Mononuclear cell (primary cell): Measurements from ENCODE around the gene GPC3. TPM values are rescaled to one million over a fixed set of nuclear protein-coding genes. Genes with fewer than 3 reads are reported as not detected.
"Not testable (repeated sequence)": the region's sequence is repeated elsewhere in the genome, so short reads cannot be mapped to it uniquely, and the experiment has no call there.

ENCODE experiments used
- H3K27me3 ChIP-seq: 2 replicates; pipeline ENCODE4 v1.6.0; 2011; ENCODE audit warnings: low read length, control low read depth; ENCODE audit not compliant: insufficient read depth
- H3K4me1 ChIP-seq: 2 replicates; pipeline ENCODE4 v1.5.1; 2011; ENCODE audit warnings: mild to moderate bottlenecking, low read length, control low read depth; ENCODE audit not compliant: insufficient read depth
- H3K4me3 ChIP-seq: 2 replicates; pipeline ENCODE4 v1.5.1; 2011; ENCODE audit warnings: mild to moderate bottlenecking, low read length, moderate library complexity
- H3K9me3 ChIP-seq: 2 replicates; pipeline ENCODE4 v1.5.1; 2011; ENCODE audit warnings: low read depth, mild to moderate bottlenecking, control low read depth, low read length
- total RNA-seq: library from RNA; depleted of rRNA; stranded (reverse); fragments of >200 nt; gene quantifications from one replicate; pipeline ENCODE4 v1.2.3, GENCODE V29; 2012

The GPC3 gene
- total RNA-seq, 1 donor, result 0.31 TPM

- H3K27me3 ChIP-seq, result no peaks in the 10 kb centered on the region
- H3K9me3 ChIP-seq, result no peaks in the 10 kb centered on the region
- no peak overlapping the region for H3K4me3 ChIP-seq
- no peaks in the 10 kb centered on the region for H3K4me1 ChIP-seq
Observed at GRCh38 chrX:134006484-134007161, 21.2 kb upstream of the GPC3 start.

GRCh38 chrX:134004084-134004483 lies 18.7 kb upstream of the GPC3 start:
- Histone ChIP-seq H3K27me3 (no peaks in the 10 kb centered on the region), H3K4me1 (no peaks in the 10 kb centered on the region), H3K4me3 (no peak overlapping the region), H3K9me3 (no peaks in the 10 kb centered on the region)

DNA sequence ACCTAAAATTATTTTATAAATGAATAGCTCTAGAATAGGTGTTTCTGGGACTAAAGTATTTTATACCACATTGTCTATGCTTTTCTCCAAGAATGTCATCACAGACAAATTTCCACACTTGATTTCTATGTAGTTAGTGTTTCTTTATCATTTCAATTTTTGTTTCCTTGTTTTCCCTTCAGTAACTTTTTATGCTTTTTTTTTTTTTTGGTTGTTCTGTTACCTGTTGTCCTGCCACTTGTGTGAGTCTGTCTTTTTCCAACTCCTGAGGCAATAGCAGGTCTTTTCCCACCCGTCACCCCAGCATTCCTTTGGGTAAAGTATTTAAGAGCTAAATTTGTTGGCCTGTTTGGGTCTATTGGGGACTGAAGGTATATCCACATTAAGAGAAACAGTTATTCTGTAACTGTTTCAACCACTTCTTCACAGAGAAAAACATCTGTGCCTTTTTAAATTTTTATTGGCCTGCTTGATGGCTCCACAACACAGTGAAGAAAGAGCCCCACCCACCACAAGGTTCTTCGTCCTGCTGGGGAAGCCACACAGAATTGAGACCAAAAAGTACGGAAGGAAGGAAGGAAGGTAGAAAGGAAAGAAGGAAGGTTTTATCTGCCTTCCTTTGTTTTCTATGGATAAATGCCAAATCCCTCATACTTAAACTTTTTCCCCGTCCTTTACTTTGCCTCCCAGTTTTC lies 17.7 kb upstream of the GPC3 start:
- Histone ChIP-seq H3K4me3 (no peak overlapping the region), H3K4me1 (no peaks in the 10 kb centered on the region), H3K9me3 (no peaks in the 10 kb centered on the region), H3K27me3 (no peaks in the 10 kb centered on the region)

- Histone ChIP-seq H3K4me1 (no peaks in the 10 kb centered on the region), H3K4me3 (no peak overlapping the region), H3K27me3 (no peaks in the 10 kb centered on the region), H3K9me3 (no peaks in the 10 kb centered on the region)
Observed at GRCh38 chrX:134000260-134001245, 15.2 kb upstream of the GPC3 start.

DNA sequence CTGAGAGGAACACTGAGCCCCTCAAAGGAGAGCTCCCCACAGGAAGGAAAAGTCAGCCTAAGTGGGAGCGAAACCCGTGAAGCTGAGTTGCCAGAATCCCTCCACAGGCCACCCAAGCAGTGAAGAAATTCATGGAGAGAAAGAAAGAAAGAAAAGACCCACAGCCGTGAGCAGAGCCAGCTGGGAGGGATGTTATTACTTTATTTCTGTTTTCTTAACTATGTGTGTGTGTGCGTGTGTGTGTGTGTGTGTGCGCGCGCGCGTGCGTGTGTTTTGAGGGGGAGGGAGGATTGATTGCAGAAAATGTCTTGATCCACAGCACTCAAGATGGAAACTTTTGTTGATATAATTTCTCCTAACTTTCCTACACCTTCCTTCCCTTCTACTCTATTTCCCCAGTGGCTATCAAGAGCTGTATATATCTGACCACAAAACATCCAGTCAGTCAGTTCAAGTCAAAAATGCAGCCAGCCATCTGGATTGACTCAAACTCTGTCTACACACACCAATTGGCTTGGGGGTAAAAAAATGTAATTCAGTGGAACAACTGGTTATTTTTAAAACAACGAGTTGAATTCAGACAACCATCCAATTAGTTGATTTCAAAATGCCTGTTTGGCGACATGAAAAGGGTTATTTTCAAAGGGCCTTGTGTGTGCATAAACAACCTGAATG lies 13.8 kb upstream of the GPC3 start:
- Histone ChIP-seq H3K4me1 (no peaks in the 10 kb centered on the region), H3K4me3 (no peak overlapping the region), H3K9me3 (no peaks in the 10 kb centered on the region), H3K27me3 (no peaks in the 10 kb centered on the region)

GRCh38 chrX:133995759-133996158 lies 10.4 kb upstream of the GPC3 start:
- H3K4me1 ChIP-seq, result no peaks in the 10 kb centered on the region

DNA sequence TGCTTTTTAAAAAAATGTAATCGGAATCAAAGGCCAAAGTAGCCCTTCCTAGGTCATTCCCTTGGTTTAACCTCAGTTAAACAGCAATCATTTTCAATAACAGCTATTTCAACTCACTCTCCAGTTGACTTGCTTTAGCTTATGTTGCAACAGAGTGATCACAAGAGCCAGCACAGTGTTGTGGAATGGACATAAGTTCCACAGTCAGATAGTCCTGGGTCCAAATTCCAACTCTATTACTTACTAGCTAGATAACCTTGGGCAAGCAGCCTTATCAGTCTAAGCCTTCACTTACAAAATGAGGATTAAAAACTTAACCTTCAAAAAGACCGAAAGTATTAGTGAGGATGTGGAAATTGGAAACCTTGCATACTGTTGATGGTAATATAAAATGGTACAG lies 9.2 kb upstream of the GPC3 start:
- Histone ChIP-seq H3K9me3 (no peaks in the 10 kb centered on the region), H3K27me3 (no peaks in the 10 kb centered on the region), H3K4me3 (no peak overlapping the region), H3K4me1 (no peaks in the 10 kb centered on the region)

More at GRCh38 chrX:133995759-133996158, 10.4 kb upstream of the GPC3 start:
- Histone ChIP-seq H3K4me3 (no peak overlapping the region), H3K9me3 (no peaks in the 10 kb centered on the region), H3K27me3 (no peaks in the 10 kb centered on the region)

- H3K4me3 ChIP-seq, result no peak overlapping the region
- H3K27me3 ChIP-seq, result no peaks in the 10 kb centered on the region
- no peaks in the 10 kb centered on the region for H3K9me3 ChIP-seq
- no peaks in the 10 kb centered on the region for H3K4me1 ChIP-seq
Observed at GRCh38 chrX:133992882-133993281, 7.5 kb upstream of the GPC3 start.

DNA sequence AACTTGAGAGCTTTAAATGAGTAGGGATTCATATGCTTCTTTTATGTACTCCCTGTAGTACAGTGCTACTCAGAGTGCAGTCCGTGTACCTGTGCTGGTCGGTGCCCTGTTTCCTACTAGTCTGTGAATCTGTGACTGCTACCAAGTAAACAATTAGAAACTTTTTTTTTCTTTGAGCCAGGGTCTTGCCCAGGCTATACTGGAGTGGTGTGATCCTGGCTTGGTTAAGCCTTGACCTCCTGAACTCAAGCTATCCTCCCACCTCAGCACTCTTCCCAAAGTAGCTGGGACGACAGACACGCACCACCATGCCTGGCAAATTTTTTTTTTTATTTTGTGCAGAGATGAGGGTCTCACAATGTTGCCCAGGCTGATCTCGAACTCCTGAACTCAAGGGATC lies 6.4 kb upstream of the GPC3 start:
- no peaks in the 10 kb centered on the region for H3K9me3 ChIP-seq
- no peaks in the 10 kb centered on the region for H3K4me1 ChIP-seq
- no peaks in the 10 kb centered on the region for H3K27me3 ChIP-seq
- H3K4me3 ChIP-seq, result no peak overlapping the region

DNA sequence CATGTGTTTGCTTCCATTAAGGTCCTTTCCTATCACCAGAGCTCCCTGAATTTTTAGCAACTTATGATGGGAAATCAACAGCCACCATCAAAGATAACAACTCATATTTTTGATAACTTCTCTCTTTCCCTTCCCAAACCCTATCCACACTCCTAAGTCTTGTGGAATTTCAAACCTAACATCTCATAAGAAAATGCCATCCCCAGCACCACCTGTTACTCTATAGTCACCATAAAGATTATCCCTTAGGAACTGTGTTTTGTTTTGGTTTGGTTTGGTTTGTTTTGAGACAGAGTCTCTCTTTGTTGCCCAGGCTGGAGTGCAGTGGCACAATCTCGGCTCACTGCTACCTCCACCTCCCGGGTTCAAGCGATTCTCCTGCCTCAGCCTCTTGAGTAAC lies 5.7 kb upstream of the GPC3 start:
- not testable (repeated sequence) for H3K4me1 ChIP-seq, H3K27me3 ChIP-seq, H3K4me3 ChIP-seq, H3K9me3 ChIP-seq

- Histone ChIP-seq H3K4me1 (no peaks in the 10 kb centered on the region), H3K4me3 (no peak overlapping the region), H3K9me3 (no peaks in the 10 kb centered on the region), H3K27me3 (peaks cover 5% of the 10 kb centered on the region)
Observed at GRCh38 chrX:133989993-133990392, 4.6 kb upstream of the GPC3 start.

GRCh38 chrX:133989490-133989889 lies 4.1 kb upstream of the GPC3 start:
- H3K4me3 ChIP-seq, result no peak overlapping the region
- H3K9me3 ChIP-seq, result no peaks in the 10 kb centered on the region
- H3K4me1 ChIP-seq, result no peaks in the 10 kb centered on the region
- peaks cover 7% of the 10 kb centered on the region for H3K27me3 ChIP-seq

- H3K4me3 ChIP-seq, result no peak overlapping the region
- no peaks in the 10 kb centered on the region for H3K4me1 ChIP-seq
- H3K9me3 ChIP-seq, result no peaks in the 10 kb centered on the region
- peaks cover 19% of the 10 kb centered on the region for H3K27me3 ChIP-seq
Observed at GRCh38 chrX:133988010-133988409, 2.6 kb upstream of the GPC3 start.

DNA sequence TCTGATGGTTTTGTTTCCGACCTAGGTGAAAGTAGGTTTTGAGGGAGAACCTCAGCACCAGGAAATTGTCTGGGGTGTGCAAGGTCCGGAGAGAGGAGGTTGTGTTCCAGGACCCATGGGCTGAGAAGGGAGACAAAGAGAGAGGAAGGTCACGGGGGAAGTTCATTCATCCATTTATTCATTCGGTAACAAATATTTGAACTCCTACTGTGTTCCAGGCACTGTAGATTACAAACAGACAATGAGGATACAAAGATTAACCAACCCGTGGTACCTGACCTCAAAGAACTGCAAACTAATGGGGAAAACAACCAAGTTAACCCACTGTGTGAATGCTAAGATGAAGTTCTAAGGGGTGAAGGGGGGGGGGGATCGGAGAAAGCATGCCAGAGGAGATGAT lies 1.8 kb upstream of the GPC3 start:
- H3K4me3 ChIP-seq, result no peak overlapping the region
- peaks cover 22% of the 10 kb centered on the region for H3K27me3 ChIP-seq
- H3K4me1 ChIP-seq, result no peaks in the 10 kb centered on the region
- H3K9me3 ChIP-seq, result no peaks in the 10 kb centered on the region
